Measurements from ENCODE around the gene DNAJB11.

Gene DNAJB11

GRCh38 chr3:186625600-186626042 lies 55.1 kb downstream of the DNAJB11 start:
- Mint-ChIP-seq H3K27me3 (ENCODE audit: low read depth, poor library complexity) (peaks cover 9% of the 10 kb centered on the region), H3K36me3 (ENCODE audit: low read depth) (no peaks in the 10 kb centered on the region), H3K9me3 (no peaks in the 10 kb centered on the region), H3K27ac (no peak overlapping the region), H3K4me3 (no peak overlapping the region), H3K4me1 (no peaks in the 10 kb centered on the region)
- no peak for DNase-seq
- no peak for TF ChIP-seq CTCF (IDR thresholded peaks at IDR 0.05)

GRCh38 chr3:186626254-186626847 lies 55.8 kb downstream of the DNAJB11 start:
- no peaks in the 10 kb centered on the region for H3K4me1 Mint-ChIP-seq
- H3K27ac Mint-ChIP-seq, result no peak overlapping the region
- H3K36me3 Mint-ChIP-seq (ENCODE audit: low read depth), result no peaks in the 10 kb centered on the region
- no peak overlapping the region for H3K4me3 Mint-ChIP-seq
- H3K9me3 Mint-ChIP-seq, result no peaks in the 10 kb centered on the region
- no peak for DNase-seq
- no peak for TF ChIP-seq CTCF (IDR thresholded peaks at IDR 0.05)
- peaks cover 8% of the 10 kb centered on the region for H3K27me3 Mint-ChIP-seq (ENCODE audit: low read depth, poor library complexity)

- no peak overlapping the region for H3K27ac Mint-ChIP-seq
- no peak overlapping the region for H3K4me3 Mint-ChIP-seq
- no peak for TF ChIP-seq CTCF (IDR thresholded peaks at IDR 0.05)
- H3K27me3 Mint-ChIP-seq (ENCODE audit: low read depth, poor library complexity), result peaks cover 12% of the 10 kb centered on the region
- no peaks in the 10 kb centered on the region for H3K9me3 Mint-ChIP-seq
- DNase-seq, result no peak
- H3K36me3 Mint-ChIP-seq (ENCODE audit: low read depth), result no peaks in the 10 kb centered on the region
- H3K4me1 Mint-ChIP-seq, result no peaks in the 10 kb centered on the region
These were observed 57.4 kb downstream of the DNAJB11 start for GRCh38 chr3:186627852-186628414.

- Mint-ChIP-seq H3K9me3 (no peaks in the 10 kb centered on the region), H3K27me3 (ENCODE audit: low read depth, poor library complexity) (peaks cover 12% of the 10 kb centered on the region), H3K36me3 (ENCODE audit: low read depth) (no peaks in the 10 kb centered on the region), H3K4me3 (no peak overlapping the region), H3K27ac (no peak overlapping the region), H3K4me1 (no peaks in the 10 kb centered on the region)
- TF ChIP-seq CTCF (IDR thresholded peaks at IDR 0.05), result no peak
- DNase-seq, result no peak
These were observed 58.2 kb downstream of the DNAJB11 start for GRCh38 chr3:186628756-186629155.

- Mint-ChIP-seq H3K4me1 (no peaks in the 10 kb centered on the region), H3K4me3 (no peak overlapping the region), H3K27me3 (ENCODE audit: low read depth, poor library complexity) (peaks cover 12% of the 10 kb centered on the region), H3K36me3 (ENCODE audit: low read depth) (no peaks in the 10 kb centered on the region), H3K27ac (no peak overlapping the region), H3K9me3 (no peaks in the 10 kb centered on the region)
- TF ChIP-seq CTCF (IDR thresholded peaks at IDR 0.05), result no peak
- DNase-seq, result no peak
These were observed 60.6 kb downstream of the DNAJB11 start for GRCh38 chr3:186630950-186631641.
